Ovary (tissue), 3 donors: ENCODE data around the gene LRRC56.

ENCODE experiments used
- CTCF ChIP-seq, 3 donors: fragments of 450-650 bp in 2 of 3; fragments of 200-600 bp in 1 of 3; IDR thresholded peaks; one replicate each; pipeline versions ENCODE4 v1.5.1 to v1.8.0; 2016 to 2022; ENCODE audit warnings: antibody characterized with exemption in 3 of 3, mild to moderate bottlenecking in 1 of 3
- EP300 ChIP-seq: sonication (generic); formaldehyde crosslinking; IDR thresholded peaks from one replicate; pipeline ENCODE4 v1.6.1; 2017; ENCODE audit warnings: antibody characterized with exemption
- POLR2A ChIP-seq: fragments of 450-650 bp; IDR thresholded peaks from one replicate; pipeline ENCODE4 v1.6.1; 2017; ENCODE audit warnings: antibody characterized with exemption, mild to moderate bottlenecking, moderate library complexity
- donor health status: DM: no; HTN: no; CAD: no.

GRCh38 chr11:498297-499181, 38.8 kb upstream of the LRRC56 start:
- TF ChIP-seq CTCF (IDR thresholded peaks at IDR 0.05): no peak
- TF ChIP-seq POLR2A: no peak
- no peak for TF ChIP-seq EP300
